ENCODE measurements around the gene PSMD11.

PSMD11 gene

GRCh38 chr17:32471652-32472051, 27.3 kb downstream of the PSMD11 start:
- Histone ChIP-seq H3K27ac (ENCODE audit: low read depth, low read length, poor library complexity, severe bottlenecking) (no peak overlapping the region), H3K9me3 (ENCODE audit: low read length) (no peaks in the 10 kb centered on the region), H3K27me3 (ENCODE audit: insufficient read depth, low read length) (no peaks in the 10 kb centered on the region), H4K20me1 (ENCODE audit: insufficient read depth, low read length) (no peaks in the 10 kb centered on the region), H2AFZ (ENCODE audit: low read length) (no peak overlapping the region), H3K4me2 (ENCODE audit: low read length) (no peak overlapping the region), H3F3A (ENCODE audit: insufficient read depth, low read length) (no peaks in the 10 kb centered on the region), H3K36me3 (ENCODE audit: insufficient read depth, low read length) (peaks cover 98% of the 10 kb centered on the region), H3K79me2 (ENCODE audit: insufficient read depth, low read length) (no peaks in the 10 kb centered on the region), H3K9ac (ENCODE audit: low read length) (no peak overlapping the region), H3K4me1 (ENCODE audit: insufficient read depth, low read length, severe bottlenecking) (no peaks in the 10 kb centered on the region), H3K9me2 (ENCODE audit: low read depth, low read length) (no peaks in the 10 kb centered on the region), H3K4me3 (ENCODE audit: low read depth, low read length, poor library complexity, severe bottlenecking) (no peak overlapping the region)
- TF ChIP-seq, protein P1, sequence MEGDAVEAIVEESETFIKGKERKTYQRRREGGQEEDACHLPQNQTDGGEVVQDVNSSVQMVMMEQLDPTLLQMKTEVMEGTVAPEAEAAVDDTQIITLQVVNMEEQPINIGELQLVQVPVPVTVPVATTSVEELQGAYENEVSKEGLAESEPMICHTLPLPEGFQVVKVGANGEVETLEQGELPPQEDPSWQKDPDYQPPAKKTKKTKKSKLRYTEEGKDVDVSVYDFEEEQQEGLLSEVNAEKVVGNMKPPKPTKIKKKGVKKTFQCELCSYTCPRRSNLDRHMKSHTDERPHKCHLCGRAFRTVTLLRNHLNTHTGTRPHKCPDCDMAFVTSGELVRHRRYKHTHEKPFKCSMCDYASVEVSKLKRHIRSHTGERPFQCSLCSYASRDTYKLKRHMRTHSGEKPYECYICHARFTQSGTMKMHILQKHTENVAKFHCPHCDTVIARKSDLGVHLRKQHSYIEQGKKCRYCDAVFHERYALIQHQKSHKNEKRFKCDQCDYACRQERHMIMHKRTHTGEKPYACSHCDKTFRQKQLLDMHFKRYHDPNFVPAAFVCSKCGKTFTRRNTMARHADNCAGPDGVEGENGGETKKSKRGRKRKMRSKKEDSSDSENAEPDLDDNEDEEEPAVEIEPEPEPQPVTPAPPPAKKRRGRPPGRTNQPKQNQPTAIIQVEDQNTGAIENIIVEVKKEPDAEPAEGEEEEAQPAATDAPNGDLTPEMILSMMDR (IDR thresholded peaks at IDR 0.05; ENCODE audit: low read length): no peak
- TF ChIP-seq EZH2 (IDR thresholded peaks at IDR 0.05; ENCODE audit: borderline replicate concordance, low read length): no peak

DNA sequence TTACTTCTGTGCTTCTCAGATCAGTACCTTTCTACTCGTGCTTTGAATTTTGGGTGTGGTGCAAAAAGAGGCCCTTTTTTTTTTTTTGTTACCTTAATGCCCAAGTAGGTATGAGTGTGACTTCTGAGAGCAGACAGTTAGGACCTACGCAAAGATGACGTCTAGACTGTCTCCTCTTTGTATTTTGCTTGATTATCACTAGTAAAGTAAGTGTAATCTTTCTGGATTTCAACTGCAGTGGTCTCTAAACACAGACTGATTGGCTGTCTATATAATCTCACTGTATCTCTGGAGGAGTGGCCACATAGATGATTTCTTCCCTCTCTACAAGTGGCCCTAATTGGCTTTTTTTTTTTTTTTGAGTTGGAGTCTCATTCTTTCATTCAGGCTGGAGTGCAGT, 30.9 kb downstream of the PSMD11 start:
- Histone ChIP-seq H2AFZ (ENCODE audit: low read length) (no peak overlapping the region), H3K36me3 (ENCODE audit: insufficient read depth, low read length) (peaks cover 99% of the 10 kb centered on the region), H3K4me1 (ENCODE audit: insufficient read depth, low read length, severe bottlenecking) (no peaks in the 10 kb centered on the region), H3K27me3 (ENCODE audit: insufficient read depth, low read length) (no peaks in the 10 kb centered on the region), H3F3A (ENCODE audit: insufficient read depth, low read length) (0 out of 2 replicates have a peak, but pooled peaks cover 2% of the 10 kb centered on the region), H3K9me2 (ENCODE audit: low read depth, low read length) (no peaks in the 10 kb centered on the region), H3K9ac (ENCODE audit: low read length) (no peak overlapping the region), H3K9me3 (ENCODE audit: low read length) (no peaks in the 10 kb centered on the region), H3K27ac (ENCODE audit: low read depth, low read length, poor library complexity, severe bottlenecking) (no peak overlapping the region), H3K4me2 (ENCODE audit: low read length) (no peak overlapping the region), H3K79me2 (ENCODE audit: insufficient read depth, low read length) (no peaks in the 10 kb centered on the region), H3K4me3 (ENCODE audit: low read depth, low read length, poor library complexity, severe bottlenecking) (no peak overlapping the region), H4K20me1 (ENCODE audit: insufficient read depth, low read length) (no peaks in the 10 kb centered on the region)
- TF ChIP-seq, protein P1 (IDR thresholded peaks at IDR 0.05; ENCODE audit: low read length): no peak
- TF ChIP-seq EZH2 (IDR thresholded peaks at IDR 0.05; ENCODE audit: borderline replicate concordance, low read length): no peak

- H3K27ac ChIP-seq (ENCODE audit: low read depth, low read length, poor library complexity, severe bottlenecking): no peak overlapping the region
- H2AFZ ChIP-seq (ENCODE audit: low read length): no peak overlapping the region
- H3K79me2 ChIP-seq (ENCODE audit: insufficient read depth, low read length): no peaks in the 10 kb centered on the region
- H3K9me2 ChIP-seq (ENCODE audit: low read depth, low read length): no peaks in the 10 kb centered on the region
- H3K27me3 ChIP-seq (ENCODE audit: insufficient read depth, low read length): no peaks in the 10 kb centered on the region
- H3K9ac ChIP-seq (ENCODE audit: low read length): no peak overlapping the region
- TF ChIP-seq EZH2 (IDR thresholded peaks at IDR 0.05; ENCODE audit: borderline replicate concordance, low read length): no peak
- TF ChIP-seq, protein P1 (IDR thresholded peaks at IDR 0.05; ENCODE audit: low read length): no peak
- no peaks in the 10 kb centered on the region for H4K20me1 ChIP-seq (ENCODE audit: insufficient read depth, low read length)
- H3F3A ChIP-seq (ENCODE audit: insufficient read depth, low read length): 0 out of 2 replicates have a peak, but pooled peaks cover 2% of the 10 kb centered on the region
- H3K4me1 ChIP-seq (ENCODE audit: insufficient read depth, low read length, severe bottlenecking): no peaks in the 10 kb centered on the region
- H3K4me3 ChIP-seq (ENCODE audit: low read depth, low read length, poor library complexity, severe bottlenecking): no peak overlapping the region
- H3K9me3 ChIP-seq (ENCODE audit: low read length): no peaks in the 10 kb centered on the region
- H3K4me2 ChIP-seq (ENCODE audit: low read length): no peak overlapping the region
- peaks cover 96% of the 10 kb centered on the region for H3K36me3 ChIP-seq (ENCODE audit: insufficient read depth, low read length)
These were observed 32.9 kb downstream of the PSMD11 start for GRCh38 chr17:32477220-32477619.

Data from OCI-LY1 (cell line).